A549 (cell line): ENCODE measurements around the gene INA. TPM values are rescaled to one million over a fixed set of nuclear protein-coding genes. Genes with fewer than 3 reads are reported as not detected.

Experiments
- ATAC-seq, 2 experiments: fragments of 200-7000 bp in 1 of 2; fragments of >200 bp in 1 of 2; cut with Nextera tagmentation in 1 of 2; cut with Tn5 transposase in 1 of 2; 3 replicates each; pipeline versions ENCODE4 v1.8.0 to v1.9.1; 2018 to 2020; ENCODE audit warnings: mild to moderate bottlenecking in 1 of 2, moderate library complexity in 1 of 2
- CTCF ChIA-PET: fragments of 300-600 bp; sonication (Branson Sonifier 250); formaldehyde crosslinking; extraction: SDS; loops from one replicate; lab custom pipeline; 2021; ENCODE audit warnings: antibody characterized with exemption, inconsistent platforms; lab: Yijun Ruan, JAX
- POLR2A ChIA-PET: fragments of 350-600 bp; formaldehyde crosslinking; extraction: SDS; loops from one replicate; lab custom pipeline; 2021; ENCODE audit warnings: antibody characterized with exemption, inconsistent platforms; lab: Yijun Ruan, JAX
- DNase-seq, 2 experiments: peaks; one replicate each; pipeline versions ENCODE4 v3.0.0 to v3.0.0-alpha.2; 2011 to 2016; ENCODE audit warnings: low read depth in 1 of 2, low spot score in 1 of 2
- FAIRE-seq: peaks from 2 replicates; lab custom pipeline; 2011; peaks lifted over from hg19 to GRCh38; lab: Jason Lieb, UNC
- H3K27ac ChIP-seq, 2 experiments: fragments of >200 bp; sonication (Bioruptor Twin); formaldehyde crosslinking; 3 replicates each; pipeline ENCODE4 v1.5.1; 2016 to 2017
- H3K4me1 ChIP-seq: fragments of >200 bp; sonication (Bioruptor Twin); formaldehyde crosslinking; 3 replicates; pipeline ENCODE4 v1.6.1; 2016
- H3K4me2 ChIP-seq: fragments of >200 bp; sonication (Bioruptor Twin); formaldehyde crosslinking; 3 replicates; pipeline ENCODE4 v1.6.1; 2016
- H3K4me3 ChIP-seq: fragments of >200 bp; sonication (Bioruptor Twin); formaldehyde crosslinking; 3 replicates; pipeline ENCODE4 v1.5.1; 2016
- H3K9me3 ChIP-seq: fragments of >200 bp; sonication (Bioruptor Twin); formaldehyde crosslinking; 3 replicates; pipeline ENCODE4 v1.6.1; 2016
- CTCF ChIP-seq: fragments of >200 bp; sonication (Bioruptor Twin); formaldehyde crosslinking; IDR thresholded peaks from 3 replicates; pipeline ENCODE4 v1.5.1; 2016
- EHF ChIP-seq: fragments of 250-450 bp; sonication (Bioruptor Pico); IDR thresholded peaks from 2 replicates; pipeline ENCODE4 v1.5.0; 2020; ENCODE audit warnings: mild to moderate bottlenecking
- ESRRA ChIP-seq: fragments of 150-350 bp; IDR thresholded peaks from 2 replicates; pipeline ENCODE4 v1.6.1; 2014; ENCODE audit warnings: mild to moderate bottlenecking, low read length, borderline replicate concordance
- FOSL2 ChIP-seq, 2 experiments: fragments of 450-650 bp in 1 of 2; fragments of >200 bp in 1 of 2; sonication (Bioruptor Twin) in 1 of 2; formaldehyde crosslinking; IDR thresholded peaks; 2 replicates each; pipeline versions ENCODE4 v1.5.0 to v1.6.1; 2016 to 2020; ENCODE audit warnings: mild to moderate bottlenecking in 1 of 2, moderate library complexity in 1 of 2
- HOXB5 ChIP-seq: fragments of 250-450 bp; sonication (Bioruptor Pico); IDR thresholded peaks from 2 replicates; pipeline ENCODE4 v1.5.0; 2020; ENCODE audit warnings: mild to moderate bottlenecking, moderate library complexity
- MAX ChIP-seq: IDR thresholded peaks from 2 replicates; pipeline ENCODE4 v1.6.1; 2012
- MYC ChIP-seq: IDR thresholded peaks from 2 replicates; pipeline ENCODE4 v1.6.1; 2012; ENCODE audit warnings: mild to moderate bottlenecking, inconsistent platforms, low read length, improper control_type of control experiment, borderline replicate concordance
- NPAS2 ChIP-seq: fragments of 250-450 bp; sonication (Bioruptor Pico); IDR thresholded peaks from 2 replicates; pipeline ENCODE4 v1.8.0; 2022; ENCODE audit warnings: mild to moderate bottlenecking, moderate library complexity, borderline replicate concordance
- NR3C1 ChIP-seq: fragments of >200 bp; sonication (Bioruptor Twin); formaldehyde crosslinking; IDR thresholded peaks from 3 replicates; pipeline ENCODE4 v1.6.1; 2017
- PBX3 ChIP-seq: IDR thresholded peaks from 2 replicates; pipeline ENCODE4 v1.6.1; 2012
- POLR2A ChIP-seq: IDR thresholded peaks from 2 replicates; pipeline ENCODE4 v1.6.1; 2012; ENCODE audit warnings: mild to moderate bottlenecking, low read length
- POLR2AphosphoS2 ChIP-seq: conservative IDR thresholded peaks from 2 replicates; pipeline ENCODE4 v1.6.1; 2012; ENCODE audit warnings: low read length, improper control_type of control experiment, inconsistent platforms
- RAD21 ChIP-seq, 2 experiments: fragments of >200 bp in 1 of 2; sonication (Bioruptor Twin) in 1 of 2; formaldehyde crosslinking in 1 of 2; IDR thresholded peaks in 1 of 2; conservative IDR thresholded peaks in 1 of 2; 2 replicates in 1 of 2; 3 replicates in 1 of 2; pipeline ENCODE4 v1.6.1; 2012 to 2018; ENCODE audit warnings: inconsistent platforms in 1 of 2
- REST ChIP-seq: fragments of 200-600 bp; sonication (generic); IDR thresholded peaks from 2 replicates; pipeline ENCODE4 v1.6.1; 2016; ENCODE audit warnings: antibody characterized with exemption, mild to moderate bottlenecking, moderate library complexity
- RFX5 ChIP-seq: fragments of 450-650 bp; IDR thresholded peaks from 2 replicates; pipeline ENCODE4 v1.7.1; 2014; ENCODE audit warnings: antibody characterized with exemption, mild to moderate bottlenecking, moderate library complexity
- TP53 ChIP-seq: fragments of 250-450 bp; sonication (Bioruptor Pico); IDR thresholded peaks from 2 replicates; pipeline ENCODE4 v1.5.0; 2021; ENCODE audit warnings: mild to moderate bottlenecking, moderate library complexity
- ZFP36 ChIP-seq: fragments of 450-650 bp; IDR thresholded peaks from 2 replicates; pipeline ENCODE4 v1.6.1; 2014; ENCODE audit warnings: borderline replicate concordance; ENCODE audit not compliant: partially characterized antibody
- WGBS: methylation state at CpG from one replicate; pipeline ENCODE4 v1.1.6; 2017; ENCODE audit errors: missing lambda C conversion rate; 5-methylcytosine and 5-hydroxymethylcytosine counted together
- polyA plus RNA-seq, 4 experiments: library from polyadenylated mRNA; depleted of rRNA in 3 of 4; stranded (reverse); fragments of >200 nt; fragmentation: RNase III in 1 of 4; extraction: RNeasy Plus Mini Kit Qiagen cat#74134 plus additional on column Dnase treatment in 1 of 4; gene quantifications; 2 replicates in 3 of 4; 3 replicates in 1 of 4; pipeline ENCODE4 v1.2.3, GENCODE V29; 2011 to 2017

Gene INA
- polyA plus RNA-seq, 2 of the 4 experiments (the other 2 are of a cell fraction) = 20.9 to 30.2 TPM

- no peak for TF ChIP-seq NPAS2
- TF ChIP-seq RFX5 = no peak
- TF ChIP-seq EHF (CRISPR knock-in tag) = no peak
- no peak for TF ChIP-seq TP53 (CRISPR knock-in tag)
- no peak for TF ChIP-seq ESRRA
- no peak for TF ChIP-seq REST
- peak; percentile 58 for TF ChIP-seq POLR2A
- no peak for TF ChIP-seq MYC
- TF ChIP-seq HOXB5 (CRISPR knock-in tag) = no peak
- no peak for TF ChIP-seq PBX3
- peak; percentile 23; the same call in 2 of the 3 replicates for TF ChIP-seq CTCF
- TF ChIP-seq RAD21 (conservative IDR thresholded peaks at IDR 0.05 in 1 of 2, IDR thresholded peaks at IDR 0.05 in 1 of 2) = peak; percentile 19 to 33; a peak in 3 of 5 replicates
- TF ChIP-seq NR3C1 = no peak
- peak; percentile 95 for TF ChIP-seq MAX
- no peak for TF ChIP-seq ZFP36
Observed at GRCh38 chr10:103276896-103277712, at the start of gene INA (continued).

GRCh38 chr10:103227416-103227815 lies 49.5 kb upstream of the INA start:
- no peak overlapping the region for H3K4me2 ChIP-seq
- 78% methylated on average over 1 of the region's 1 CpG for WGBS
- peaks cover 50% of the 10 kb centered on the region for H3K4me1 ChIP-seq
- peak overlapping the region; percentile 93 to 96 for H3K27ac ChIP-seq
- TF ChIP-seq FOSL2 (IDR thresholded peaks at IDR 0.05) = no peak
- peak; percentile 28; the same call in 1 of the 2 replicates for TF ChIP-seq FOSL2 (CRISPR knock-in tag; IDR thresholded peaks at IDR 0.05)
- no peak for TF ChIP-seq POLR2AphosphoS2
- ChIA-PET CTCF (interaction anchor here (0.8 to 5.4 kb wide), 8 partner anchors 12 to 309 kb away, joined by 3 to 41 read pairs (median 6); partner anchors contain the start of genes CNNM2, NT5C2 and RPEL1), POLR2A (interaction anchor here (3.0 kb wide), 1 partner anchor 35 kb away, joined by 13 read pairs; the partner anchor contains the start of gene NT5C2)
- DNase-seq (no peak), ATAC-seq (no peak), FAIRE-seq (no peak)
- H3K4me3 ChIP-seq = no peak overlapping the region
- 0 out of 3 replicates have a peak, but pooled peaks cover 5% of the 10 kb centered on the region for H3K9me3 ChIP-seq
